A549 (cell line): ENCODE results near the gene GPRIN2.

Experiments
- ESRRA ChIP-seq: fragments of 150-350 bp; IDR thresholded peaks from 2 replicates; pipeline ENCODE4 v1.6.1; 2014; ENCODE audit warnings: mild to moderate bottlenecking, low read length, borderline replicate concordance
- HOXB5 ChIP-seq: fragments of 250-450 bp; sonication (Bioruptor Pico); IDR thresholded peaks from 2 replicates; pipeline ENCODE4 v1.5.0; 2020; ENCODE audit warnings: mild to moderate bottlenecking, moderate library complexity
- POLR2A ChIP-seq: IDR thresholded peaks from 2 replicates; pipeline ENCODE4 v1.6.1; 2012; ENCODE audit warnings: mild to moderate bottlenecking, low read length
- TF ChIP-seq, protein P1 (sequence below): fragments of >200 bp; sonication (Bioruptor Twin); formaldehyde crosslinking; IDR thresholded peaks from 3 replicates; pipeline ENCODE4 v1.5.1; 2016
- TF ChIP-seq, protein P2 (sequence below): fragments of 200-600 bp; sonication (generic); IDR thresholded peaks from 2 replicates; pipeline ENCODE4 v1.6.1; 2016; ENCODE audit warnings: antibody characterized with exemption, mild to moderate bottlenecking, moderate library complexity
- TF ChIP-seq, protein P3 (sequence below): IDR thresholded peaks from 2 replicates; pipeline ENCODE4 v1.6.1; 2012

DNA sequence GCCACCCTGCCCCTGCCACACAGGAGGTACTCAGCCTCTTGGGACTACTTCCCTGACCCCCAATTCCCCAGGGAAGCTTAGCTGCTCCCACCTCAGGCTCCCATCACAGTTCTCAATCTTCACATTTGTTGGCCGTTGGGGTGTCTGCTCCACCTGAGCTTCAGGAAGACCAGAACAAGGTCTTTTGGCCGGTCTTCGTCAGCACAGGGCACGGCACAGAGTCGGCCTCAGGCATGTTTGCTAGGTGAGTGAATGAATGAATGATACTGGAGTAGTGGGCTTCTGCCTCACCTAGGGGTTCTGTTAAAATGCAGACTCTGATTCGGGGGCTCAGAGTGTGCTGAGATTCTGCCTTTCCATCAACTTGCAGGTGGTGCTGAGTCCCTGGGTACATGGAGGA is 20.3 kb downstream of the GPRIN2 start:
- TF ChIP-seq POLR2A (no peak), ESRRA (no peak), HOXB5 (CRISPR knock-in tag) (no peak)
- TF ChIP-seq, protein P1, sequence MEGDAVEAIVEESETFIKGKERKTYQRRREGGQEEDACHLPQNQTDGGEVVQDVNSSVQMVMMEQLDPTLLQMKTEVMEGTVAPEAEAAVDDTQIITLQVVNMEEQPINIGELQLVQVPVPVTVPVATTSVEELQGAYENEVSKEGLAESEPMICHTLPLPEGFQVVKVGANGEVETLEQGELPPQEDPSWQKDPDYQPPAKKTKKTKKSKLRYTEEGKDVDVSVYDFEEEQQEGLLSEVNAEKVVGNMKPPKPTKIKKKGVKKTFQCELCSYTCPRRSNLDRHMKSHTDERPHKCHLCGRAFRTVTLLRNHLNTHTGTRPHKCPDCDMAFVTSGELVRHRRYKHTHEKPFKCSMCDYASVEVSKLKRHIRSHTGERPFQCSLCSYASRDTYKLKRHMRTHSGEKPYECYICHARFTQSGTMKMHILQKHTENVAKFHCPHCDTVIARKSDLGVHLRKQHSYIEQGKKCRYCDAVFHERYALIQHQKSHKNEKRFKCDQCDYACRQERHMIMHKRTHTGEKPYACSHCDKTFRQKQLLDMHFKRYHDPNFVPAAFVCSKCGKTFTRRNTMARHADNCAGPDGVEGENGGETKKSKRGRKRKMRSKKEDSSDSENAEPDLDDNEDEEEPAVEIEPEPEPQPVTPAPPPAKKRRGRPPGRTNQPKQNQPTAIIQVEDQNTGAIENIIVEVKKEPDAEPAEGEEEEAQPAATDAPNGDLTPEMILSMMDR: no peak
- TF ChIP-seq, protein P2, sequence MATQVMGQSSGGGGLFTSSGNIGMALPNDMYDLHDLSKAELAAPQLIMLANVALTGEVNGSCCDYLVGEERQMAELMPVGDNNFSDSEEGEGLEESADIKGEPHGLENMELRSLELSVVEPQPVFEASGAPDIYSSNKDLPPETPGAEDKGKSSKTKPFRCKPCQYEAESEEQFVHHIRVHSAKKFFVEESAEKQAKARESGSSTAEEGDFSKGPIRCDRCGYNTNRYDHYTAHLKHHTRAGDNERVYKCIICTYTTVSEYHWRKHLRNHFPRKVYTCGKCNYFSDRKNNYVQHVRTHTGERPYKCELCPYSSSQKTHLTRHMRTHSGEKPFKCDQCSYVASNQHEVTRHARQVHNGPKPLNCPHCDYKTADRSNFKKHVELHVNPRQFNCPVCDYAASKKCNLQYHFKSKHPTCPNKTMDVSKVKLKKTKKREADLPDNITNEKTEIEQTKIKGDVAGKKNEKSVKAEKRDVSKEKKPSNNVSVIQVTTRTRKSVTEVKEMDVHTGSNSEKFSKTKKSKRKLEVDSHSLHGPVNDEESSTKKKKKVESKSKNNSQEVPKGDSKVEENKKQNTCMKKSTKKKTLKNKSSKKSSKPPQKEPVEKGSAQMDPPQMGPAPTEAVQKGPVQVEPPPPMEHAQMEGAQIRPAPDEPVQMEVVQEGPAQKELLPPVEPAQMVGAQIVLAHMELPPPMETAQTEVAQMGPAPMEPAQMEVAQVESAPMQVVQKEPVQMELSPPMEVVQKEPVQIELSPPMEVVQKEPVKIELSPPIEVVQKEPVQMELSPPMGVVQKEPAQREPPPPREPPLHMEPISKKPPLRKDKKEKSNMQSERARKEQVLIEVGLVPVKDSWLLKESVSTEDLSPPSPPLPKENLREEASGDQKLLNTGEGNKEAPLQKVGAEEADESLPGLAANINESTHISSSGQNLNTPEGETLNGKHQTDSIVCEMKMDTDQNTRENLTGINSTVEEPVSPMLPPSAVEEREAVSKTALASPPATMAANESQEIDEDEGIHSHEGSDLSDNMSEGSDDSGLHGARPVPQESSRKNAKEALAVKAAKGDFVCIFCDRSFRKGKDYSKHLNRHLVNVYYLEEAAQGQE: no peak
- TF ChIP-seq, protein P3, sequence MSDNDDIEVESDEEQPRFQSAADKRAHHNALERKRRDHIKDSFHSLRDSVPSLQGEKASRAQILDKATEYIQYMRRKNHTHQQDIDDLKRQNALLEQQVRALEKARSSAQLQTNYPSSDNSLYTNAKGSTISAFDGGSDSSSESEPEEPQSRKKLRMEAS: no peak
